NB4 (cell line): ENCODE results near the gene BPIFB3.

Experiments
- CTCF ChIP-seq: IDR thresholded peaks from one replicate; pipeline ENCODE4 v1.5.1; 2012; ENCODE audit warnings: low read depth, low read length
- MAX ChIP-seq: IDR thresholded peaks from 2 replicates; pipeline ENCODE4 v1.6.1; 2011; ENCODE audit warnings: low read depth, low read length
- MYC ChIP-seq: IDR thresholded peaks from 2 replicates; pipeline ENCODE4 v1.6.1; 2011; ENCODE audit warnings: low read depth, low read length
- POLR2A ChIP-seq: IDR thresholded peaks from 2 replicates; pipeline ENCODE4 v1.6.1; 2011; ENCODE audit warnings: mild to moderate bottlenecking; ENCODE audit not compliant: insufficient read length; ENCODE audit errors: extremely low read depth

GRCh38 chr20:33022289-33022688 is 31.4 kb upstream of the BPIFB3 start:
- TF ChIP-seq CTCF = no peak
- no peak for TF ChIP-seq POLR2A
- TF ChIP-seq MAX = no peak
- TF ChIP-seq MYC = no peak
